Mesenchymal stem cell (in vitro differentiated cells and primary cell): Measurements from ENCODE around the gene SNRPD1.
"Not testable (repeated sequence)": the region's sequence is repeated elsewhere in the genome, so short reads cannot be mapped to it uniquely, and the experiment has no call there.

Experiments
- DNase-seq: peaks from one replicate; pipeline ENCODE4 v3.0.0-alpha.2; 2013
- H2AFZ ChIP-seq: one replicate; pipeline ENCODE4 v1.6.1; 2013; ENCODE audit warnings: low read depth, mild to moderate bottlenecking, control low read depth, inconsistent platforms, low read length, moderate library complexity
- H2AK5ac ChIP-seq: 2 replicates; pipeline ENCODE4 v1.6.1; 2013; ENCODE audit warnings: low read length, moderate library complexity, mild to moderate bottlenecking, inconsistent platforms; ENCODE audit not compliant: severe bottlenecking
- H2BK120ac ChIP-seq: one replicate; pipeline ENCODE4 v1.6.1; 2013; ENCODE audit warnings: low read depth, mild to moderate bottlenecking, inconsistent platforms, low read length, moderate library complexity
- H2BK12ac ChIP-seq, 2 experiments: one replicate each; pipeline ENCODE4 v1.6.1; 2013; ENCODE audit warnings: inconsistent platforms in 2 of 2, low read length in 2 of 2, mild to moderate bottlenecking in 2 of 2, moderate library complexity in 2 of 2, control low read depth in 1 of 2
- H2BK15ac ChIP-seq: one replicate; pipeline ENCODE4 v1.6.1; 2013; ENCODE audit warnings: mild to moderate bottlenecking, low read depth, inconsistent platforms; ENCODE audit not compliant: poor library complexity, severe bottlenecking
- H2BK5ac ChIP-seq: 2 replicates; pipeline ENCODE4 v1.6.1; 2013; ENCODE audit warnings: low read depth, mild to moderate bottlenecking, low read length, control low read depth, inconsistent platforms; ENCODE audit not compliant: poor library complexity, severe bottlenecking
- H3K14ac ChIP-seq, 2 experiments: one replicate each; pipeline ENCODE4 v1.6.1; 2013; ENCODE audit warnings: inconsistent platforms in 2 of 2, low read length in 2 of 2, control low read depth in 1 of 2, mild to moderate bottlenecking in 1 of 2, moderate library complexity in 1 of 2
- H3K18ac ChIP-seq, 2 experiments: one replicate each; pipeline ENCODE4 v1.6.1; 2013; ENCODE audit warnings: inconsistent platforms in 2 of 2, low read length in 2 of 2, control low read depth in 1 of 2, low read depth in 1 of 2, mild to moderate bottlenecking in 1 of 2
- H3K23ac ChIP-seq, 2 experiments: one replicate each; pipeline ENCODE4 v1.6.1; 2013; ENCODE audit warnings: inconsistent platforms in 2 of 2, low read length in 2 of 2, mild to moderate bottlenecking in 2 of 2, moderate library complexity in 2 of 2, control low read depth in 1 of 2
- H3K27ac ChIP-seq: 2 replicates; pipeline ENCODE4 v1.5.1; 2013; ENCODE audit warnings: mild to moderate bottlenecking, moderate library complexity, low read length, control low read depth, inconsistent platforms; ENCODE audit not compliant: poor library complexity, severe bottlenecking
- H3K27me3 ChIP-seq, 2 experiments: 2 replicates each; pipeline versions ENCODE4 v1.6.1 to v1.7.0; 2013; ENCODE audit warnings: low read length in 2 of 2, mild to moderate bottlenecking in 2 of 2, moderate library complexity in 2 of 2, control low read depth in 1 of 2, inconsistent platforms in 1 of 2; ENCODE audit not compliant: control insufficient read depth in 1 of 2, insufficient read depth in 1 of 2
- H3K36me3 ChIP-seq, 2 experiments: 2 replicates each; pipeline versions ENCODE4 v1.6.1 to v1.7.0; 2013; ENCODE audit warnings: low read length in 2 of 2, control low read depth in 1 of 2, inconsistent platforms in 1 of 2, low read depth in 1 of 2, mild to moderate bottlenecking in 1 of 2; ENCODE audit not compliant: insufficient read depth in 2 of 2, control insufficient read depth in 1 of 2
- H3K4ac ChIP-seq, 2 experiments: one replicate each; pipeline ENCODE4 v1.6.1; 2013; ENCODE audit warnings: inconsistent platforms in 2 of 2, low read length in 2 of 2, mild to moderate bottlenecking in 2 of 2, moderate library complexity in 2 of 2, control low read depth in 1 of 2, low read depth in 1 of 2
- H3K4me1 ChIP-seq: 2 replicates; pipeline ENCODE4 v1.6.1; 2013; ENCODE audit warnings: low read depth, low read length, control low read depth; ENCODE audit not compliant: control insufficient read depth, insufficient read depth
- H3K4me2 ChIP-seq: 2 replicates; pipeline ENCODE4 v1.6.1; 2013; ENCODE audit warnings: low read length, mild to moderate bottlenecking, inconsistent platforms; ENCODE audit not compliant: poor library complexity, severe bottlenecking
- H3K4me3 ChIP-seq, 2 experiments: 2 replicates each; pipeline versions ENCODE4 v1.5.1 to v1.7.0; 2013; ENCODE audit warnings: low read length in 2 of 2, mild to moderate bottlenecking in 2 of 2, control low read depth in 1 of 2, low read depth in 1 of 2; ENCODE audit not compliant: insufficient read depth in 1 of 2
- H3K79me1 ChIP-seq: replicated peaks from 2 replicates; pipeline ENCODE4 v1.6.1; 2013; ENCODE audit warnings: mild to moderate bottlenecking, control low read depth, low read length, inconsistent platforms; ENCODE audit not compliant: poor library complexity, severe bottlenecking
- H3K9ac ChIP-seq: 2 replicates; pipeline ENCODE4 v1.7.0; 2013; ENCODE audit warnings: mild to moderate bottlenecking, low read length, moderate library complexity
- H3K9me3 ChIP-seq: 2 replicates; pipeline ENCODE4 v1.7.0; 2013; ENCODE audit warnings: mild to moderate bottlenecking, low read length; ENCODE audit not compliant: control insufficient read depth
- H4K8ac ChIP-seq: one replicate; pipeline ENCODE4 v1.6.1; 2013; ENCODE audit warnings: inconsistent platforms, mild to moderate bottlenecking, low read length, moderate library complexity
- H4K91ac ChIP-seq: one replicate; pipeline ENCODE4 v1.6.1; 2013; ENCODE audit warnings: mild to moderate bottlenecking, low read length, inconsistent platforms
- WGBS: methylation state at CpG from one replicate; pipeline ENCODE4 v1.1.7; 2013; ENCODE audit warnings: mixed read lengths; 5-methylcytosine and 5-hydroxymethylcytosine counted together

Gene SNRPD1

GRCh38 chr18:21604671-21605070, 7.4 kb upstream of the SNRPD1 start:
- Histone ChIP-seq H3K27ac (no peak overlapping the region), H4K91ac (no peak overlapping the region), H2AK5ac (no peak overlapping the region), H3K9ac (no peak overlapping the region), H2BK12ac (no peak overlapping the region), H3K4me1 (peaks cover 1% of the 10 kb centered on the region), H3K4me2 (no peak overlapping the region), H3K9me3 (no peaks in the 10 kb centered on the region), H3K4ac (no peak overlapping the region), H2BK120ac (no peak overlapping the region), H3K23ac (no peak overlapping the region), H3K36me3 (no peaks in the 10 kb centered on the region), H2BK15ac (no peak overlapping the region), H2AFZ (no peak overlapping the region), H2BK5ac (no peak overlapping the region), H4K8ac (no peak overlapping the region), H3K18ac (no peak overlapping the region), H3K14ac (no peak overlapping the region), H3K4me3 (no peak overlapping the region), H3K79me1 (no peaks in the 10 kb centered on the region), H3K27me3 (no peaks in the 10 kb centered on the region)
- WGBS, result 47% methylated on average over 2 of the region's 2 CpGs
- peak; percentile 20 for DNase-seq

GRCh38 chr18:21605213-21605612, 6.9 kb upstream of the SNRPD1 start:
- Histone ChIP-seq H3K9ac (no peak overlapping the region), H2BK12ac (no peak overlapping the region), H2BK15ac (no peak overlapping the region), H4K8ac (no peak overlapping the region), H2BK5ac (no peak overlapping the region), H3K18ac (no peak overlapping the region), H3K14ac (no peak overlapping the region), H2BK120ac (no peak overlapping the region), H2AK5ac (no peak overlapping the region), H3K4me3 (no peak overlapping the region), H3K79me1 (no peaks in the 10 kb centered on the region), H3K9me3 (no peaks in the 10 kb centered on the region), H4K91ac (no peak overlapping the region), H3K4ac (no peak overlapping the region), H2AFZ (no peak overlapping the region), H3K27ac (no peak overlapping the region), H3K27me3 (no peaks in the 10 kb centered on the region), H3K23ac (no peak overlapping the region), H3K36me3 (no peaks in the 10 kb centered on the region), H3K4me2 (no peak overlapping the region), H3K4me1 (peaks cover 1% of the 10 kb centered on the region)
- no peak for DNase-seq

DNA sequence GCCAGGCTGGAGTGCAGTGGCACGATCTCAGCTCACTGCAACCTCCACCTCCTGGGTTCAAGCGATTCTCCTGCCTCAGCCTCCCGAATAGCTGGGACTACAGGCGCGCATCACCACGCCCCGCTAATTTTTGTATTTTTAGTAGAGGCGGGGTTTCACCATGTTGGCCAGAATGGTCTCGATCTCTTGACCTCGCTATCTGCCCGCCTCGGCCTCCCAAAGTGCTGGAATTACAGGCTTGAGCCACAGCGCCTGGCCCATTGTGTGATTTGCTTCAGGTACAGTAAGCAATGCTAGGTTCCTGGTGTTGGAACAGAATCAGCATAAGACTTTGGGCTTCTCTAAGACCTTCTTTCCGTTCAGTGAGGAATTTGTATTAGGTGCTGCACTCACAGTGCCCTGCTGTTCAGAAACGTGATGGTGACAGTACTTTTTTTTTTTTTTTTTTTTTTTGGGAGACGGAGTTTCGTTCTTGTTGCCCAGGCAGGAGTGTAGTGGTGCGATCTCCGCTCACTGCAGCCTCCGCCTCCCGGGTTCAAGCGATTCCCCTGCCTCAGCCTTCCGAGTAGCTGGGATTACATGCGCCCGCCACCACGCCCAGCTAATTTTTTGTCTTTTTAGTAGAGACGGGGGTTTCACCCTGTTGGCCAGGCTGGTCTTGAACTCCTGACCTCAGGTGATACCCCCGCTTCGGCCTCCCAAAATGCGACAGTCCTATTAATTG, 551 bp upstream of the SNRPD1 start:
- 81% methylated on average over 29 of the region's 30 CpGs for WGBS
- H2BK120ac ChIP-seq, H3K14ac ChIP-seq: not testable (repeated sequence)

DNA sequence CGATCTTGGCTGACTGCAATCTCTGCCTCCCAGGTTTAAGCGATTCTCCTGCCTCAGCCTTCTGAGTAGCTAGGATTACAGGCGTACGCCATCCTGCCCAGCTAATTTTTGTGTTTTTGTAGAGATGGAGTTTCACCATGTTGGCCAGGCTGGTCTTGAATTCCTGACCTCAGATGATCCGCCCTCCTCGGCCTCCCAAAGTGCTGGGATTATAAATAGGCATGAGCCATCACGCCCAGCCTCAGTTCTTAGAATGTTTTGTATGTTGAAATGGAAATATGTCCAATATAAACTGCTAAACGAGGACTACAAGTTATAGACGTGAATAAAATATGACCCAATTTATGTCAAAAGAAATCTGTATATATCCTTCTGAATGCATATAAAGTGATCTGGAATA, 9.5 kb downstream of the SNRPD1 start:
- 96% methylated on average over 7 of the region's 9 CpGs for WGBS
- not testable (repeated sequence) for H2AFZ ChIP-seq, H2BK120ac ChIP-seq, H3K14ac ChIP-seq, H3K4ac ChIP-seq, H3K4me1 ChIP-seq, H3K4me2 ChIP-seq, H3K27me3 ChIP-seq, H3K4me3 ChIP-seq, H4K8ac ChIP-seq, H3K27ac ChIP-seq, H2AK5ac ChIP-seq, H3K23ac ChIP-seq, DNase-seq, H3K9ac ChIP-seq, H2BK12ac ChIP-seq, H4K91ac ChIP-seq, H2BK15ac ChIP-seq, H3K9me3 ChIP-seq, H3K18ac ChIP-seq, H2BK5ac ChIP-seq
- Histone ChIP-seq H3K79me1 (peaks cover 11% of the 10 kb centered on the region), H3K36me3 (peaks cover 33 to 53% of the 10 kb centered on the region in 2 experiments)

More for the DNA sequence above, 551 bp upstream of the SNRPD1 start:
- H3K79me1 ChIP-seq, H2BK12ac ChIP-seq, H3K9me3 ChIP-seq, H2AK5ac ChIP-seq, DNase-seq, H3K27me3 ChIP-seq, H2BK5ac ChIP-seq, H4K91ac ChIP-seq, H3K23ac ChIP-seq, H2BK15ac ChIP-seq, H3K4me1 ChIP-seq, H3K27ac ChIP-seq, H3K4me2 ChIP-seq: not testable (repeated sequence)
- H3K9ac ChIP-seq, result peak overlapping the region; percentile 99
- H3K4ac ChIP-seq, result peak overlapping the region in 1 of 2 experiments; percentile 8
- H4K8ac ChIP-seq, result peak overlapping the region; percentile 85
- H2AFZ ChIP-seq, result peak overlapping the region; percentile 63
- H3K18ac ChIP-seq, result peak overlapping the region in 1 of 2 experiments; percentile 21
- H3K36me3 ChIP-seq, result peaks cover 4 to 10% of the 10 kb centered on the region in 2 experiments
- peak overlapping the region in 1 of 2 experiments; percentile 96 for H3K4me3 ChIP-seq
